Activated naive CD4-positive, alpha-beta T cell (primary cell): Measurements from ENCODE around the gene GJE1.
"Not testable (repeated sequence)": the region's sequence is repeated elsewhere in the genome, so short reads cannot be mapped to it uniquely, and the experiment has no call there.

ENCODE experiments used
- DNase-seq, 4 experiments: peaks; one replicate each; lab custom pipeline; 2025; lab: John Stamatoyannopoulos, UW

Gene GJE1, protein sequence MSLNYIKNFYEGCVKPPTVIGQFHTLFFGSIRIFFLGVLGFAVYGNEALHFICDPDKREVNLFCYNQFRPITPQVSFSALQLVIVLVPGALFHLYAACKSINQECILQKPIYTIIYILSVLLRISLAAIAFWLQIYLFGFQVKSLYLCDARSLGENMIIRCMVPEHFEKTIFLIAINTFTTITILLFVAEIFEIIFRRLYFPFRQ

GRCh38 chr6:142132625-142133024, at the start of gene GJE1:
GJE1 (plus strand) TSS chr6:142132925; CDS start chr6:142133159, 234 bp downstream.
- DNase-seq, result no peak

DNA sequence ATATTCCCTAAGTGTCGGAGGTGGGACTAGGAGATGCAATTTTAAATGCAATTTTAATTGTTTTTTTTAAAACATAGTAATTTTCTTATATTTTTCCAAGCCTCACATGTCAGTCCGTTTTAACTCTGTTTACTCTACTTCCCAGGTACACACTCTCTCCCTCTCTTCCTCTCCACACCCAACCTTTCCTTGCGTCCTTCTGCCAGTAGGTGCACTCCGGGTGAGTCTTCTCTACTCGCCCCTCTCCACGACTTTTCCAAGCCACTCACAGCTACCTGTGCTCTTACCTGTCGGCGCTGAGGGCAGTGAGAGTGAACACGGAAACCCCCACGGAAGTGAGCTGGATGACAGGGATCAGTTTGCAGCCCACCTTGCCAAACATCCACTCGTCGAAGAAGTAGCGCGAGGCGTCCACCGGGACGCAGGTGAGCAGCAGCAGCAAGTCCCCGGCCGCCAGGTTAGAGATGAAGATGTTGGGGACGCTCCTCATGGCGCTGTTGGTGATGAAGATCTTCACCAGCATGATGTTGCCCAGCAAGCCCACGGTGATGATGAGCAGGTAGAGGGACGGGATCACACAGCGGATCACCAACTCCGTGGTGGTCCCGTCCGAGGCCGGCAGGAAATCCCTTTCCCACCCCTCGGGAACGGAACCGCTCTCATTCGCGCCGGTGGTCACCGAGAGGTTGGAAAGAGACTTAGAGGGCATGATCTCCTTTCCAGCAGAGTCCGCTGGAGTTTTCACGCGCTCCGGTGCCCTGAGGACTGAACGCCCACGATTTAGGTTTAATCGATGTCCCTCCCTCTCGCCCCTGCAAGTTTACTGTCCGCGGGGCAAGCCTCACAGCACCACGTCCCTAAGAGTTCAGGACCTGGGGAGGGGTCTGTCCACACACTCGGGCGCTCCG, 44.5 kb upstream of the GJE1 start:
- no peak for DNase-seq

GRCh38 chr6:142088858-142089216, 43.9 kb upstream of the GJE1 start:
- DNase-seq, result no peak

GRCh38 chr6:142104820-142105219, 27.9 kb upstream of the GJE1 start:
- DNase-seq, result not testable (repeated sequence)

- DNase-seq, result not testable (repeated sequence)
Observed at GRCh38 chr6:142110820-142111219, 21.9 kb upstream of the GJE1 start.

DNA sequence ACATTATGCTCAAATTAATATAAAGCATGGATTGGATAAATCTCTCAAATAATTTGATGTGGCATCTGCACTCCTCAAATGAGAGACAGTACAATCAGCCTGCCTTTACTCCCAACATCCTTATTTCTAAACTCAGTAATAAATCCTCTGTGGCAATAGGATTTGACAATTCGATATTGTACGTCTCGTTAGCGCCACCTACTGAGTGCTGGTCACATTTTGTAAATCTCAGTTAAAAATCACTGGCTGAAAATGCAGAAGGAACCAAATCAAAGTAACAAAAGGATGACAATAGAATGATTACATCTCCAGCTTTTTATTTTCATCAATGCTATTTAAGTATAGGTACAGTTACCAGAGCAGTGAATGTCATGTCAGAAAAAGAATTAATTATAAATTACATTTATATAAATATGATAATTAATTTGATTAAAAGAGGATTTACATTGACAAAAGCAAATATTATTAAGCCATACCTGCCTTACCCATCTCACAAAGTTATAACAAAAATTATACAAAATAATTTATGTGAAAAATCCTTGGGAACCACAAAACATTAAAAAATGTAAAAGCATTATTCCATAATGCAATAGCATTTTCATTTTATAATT, 20.2 kb upstream of the GJE1 start:
- peak; percentile 4 to 51 (median 42) for DNase-seq

- no peak for DNase-seq
Observed at GRCh38 chr6:142117366-142117765, 15.4 kb upstream of the GJE1 start.

DNA sequence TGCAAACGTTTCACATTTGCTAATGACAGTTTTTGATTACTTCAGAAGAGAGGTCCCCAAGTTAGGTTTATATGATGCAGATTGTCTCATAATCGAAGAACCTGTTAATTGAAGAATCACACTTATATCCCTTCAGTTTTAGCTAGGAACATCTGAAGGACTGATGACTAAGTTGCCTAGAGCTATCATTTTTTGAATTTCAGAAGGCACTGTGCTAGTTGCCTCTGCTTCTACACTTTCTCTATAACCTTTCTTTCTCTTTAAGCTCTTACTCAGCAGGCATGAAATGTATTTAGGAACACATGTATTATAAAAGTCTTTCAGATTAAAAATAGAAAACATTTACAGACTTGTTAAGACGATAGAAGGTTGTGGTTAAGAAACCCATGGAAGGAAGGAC, 14.4 kb upstream of the GJE1 start:
- DNase-seq, result no peak

DNA sequence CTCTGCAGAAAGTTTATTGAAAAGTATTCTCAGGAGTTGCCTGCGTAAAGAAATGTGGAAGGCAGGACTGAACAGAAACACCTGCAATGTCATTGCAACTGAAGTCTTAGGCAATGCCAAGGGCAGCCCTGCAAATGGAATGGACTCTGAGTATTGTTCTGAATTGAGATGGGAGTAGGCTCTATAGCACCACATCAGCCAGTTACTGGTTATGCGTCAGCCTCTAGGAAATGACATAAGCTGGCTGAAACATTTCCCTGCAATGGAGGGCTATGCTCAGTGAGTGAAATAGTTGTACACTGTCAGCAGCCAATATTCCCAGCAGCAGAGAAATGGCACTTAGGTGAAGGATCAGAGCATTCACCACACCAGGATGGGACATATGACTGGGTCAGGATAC, 13.8 kb upstream of the GJE1 start:
- DNase-seq, result no peak

DNA sequence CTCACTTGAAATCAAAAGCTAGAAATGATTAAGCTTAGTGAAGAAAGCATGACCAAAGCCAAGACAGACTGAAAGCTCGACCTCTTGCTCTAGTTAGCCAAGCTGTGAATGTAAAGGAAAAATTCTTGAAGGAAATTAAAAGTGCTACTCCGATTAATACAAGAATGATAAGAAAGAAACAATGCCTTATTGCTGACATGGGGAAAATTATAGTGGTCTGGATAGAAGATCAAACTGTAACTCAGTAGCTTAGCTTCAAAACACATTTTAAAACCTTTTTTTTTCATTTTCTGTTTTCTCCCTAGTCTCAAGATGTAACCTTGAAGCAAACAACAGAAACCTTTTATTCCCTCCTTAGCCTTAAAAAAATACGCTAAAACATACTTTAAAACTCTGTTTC, 11.4 kb upstream of the GJE1 start:
- DNase-seq, result no peak

DNA sequence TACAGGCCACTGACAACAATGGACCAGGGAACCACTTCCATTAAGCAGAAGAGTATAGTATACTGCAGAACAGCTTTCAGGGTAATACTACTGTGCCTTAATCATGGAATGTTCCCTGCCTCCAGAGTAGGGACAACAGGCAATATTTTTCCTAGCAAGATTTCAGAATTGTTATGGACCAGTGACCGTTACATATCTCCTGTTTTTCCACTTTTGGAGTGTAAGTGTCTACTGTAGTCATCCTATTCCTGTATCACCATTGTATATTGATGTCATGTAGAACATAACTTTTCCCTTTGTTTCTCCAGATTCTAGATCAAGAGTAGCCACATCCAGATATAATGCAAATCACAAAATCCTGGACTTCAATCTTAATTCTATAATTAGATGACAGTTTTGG, 1.9 kb upstream of the GJE1 start:
- no peak for DNase-seq

DNA sequence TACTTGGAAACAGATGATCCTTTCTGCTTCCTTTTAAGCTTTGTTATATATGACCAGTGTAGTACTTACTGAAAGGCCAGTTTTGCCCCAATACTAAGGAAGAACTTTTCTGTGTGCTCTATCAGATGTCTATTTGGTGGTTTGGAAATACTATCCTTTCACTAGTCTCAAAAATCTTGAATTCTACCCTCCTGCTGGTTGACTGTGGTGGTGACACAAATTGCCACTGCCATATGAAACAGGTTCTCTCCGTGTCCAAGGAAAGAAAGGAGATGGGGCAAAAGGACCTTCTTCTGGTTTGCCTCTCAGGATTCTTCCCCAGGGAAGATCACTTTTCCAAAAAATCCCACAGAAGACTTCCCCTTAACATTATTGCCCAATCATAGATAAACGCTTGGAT, 6.2 kb downstream of the GJE1 start:
- DNase-seq, result no peak

DNA sequence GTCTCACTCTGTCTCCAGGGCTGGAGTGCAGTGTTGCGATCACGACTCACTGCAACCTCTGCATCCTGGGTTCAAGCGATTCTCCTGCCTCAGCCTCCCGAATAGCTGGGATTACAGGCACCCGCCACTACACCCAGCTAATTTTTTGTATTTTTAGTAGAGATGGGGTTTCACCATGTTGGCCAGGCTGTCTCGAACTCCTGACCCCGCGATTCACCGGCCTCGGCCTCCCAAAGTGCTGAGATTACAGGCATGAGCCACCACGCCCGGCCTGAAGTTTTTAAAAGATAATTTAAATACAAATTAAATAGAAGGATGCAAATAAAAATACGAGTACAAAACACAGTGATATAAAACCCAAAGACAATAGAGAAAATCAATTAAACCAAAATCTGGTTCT, 8.8 kb downstream of the GJE1 start:
- not testable (repeated sequence) for DNase-seq

DNA sequence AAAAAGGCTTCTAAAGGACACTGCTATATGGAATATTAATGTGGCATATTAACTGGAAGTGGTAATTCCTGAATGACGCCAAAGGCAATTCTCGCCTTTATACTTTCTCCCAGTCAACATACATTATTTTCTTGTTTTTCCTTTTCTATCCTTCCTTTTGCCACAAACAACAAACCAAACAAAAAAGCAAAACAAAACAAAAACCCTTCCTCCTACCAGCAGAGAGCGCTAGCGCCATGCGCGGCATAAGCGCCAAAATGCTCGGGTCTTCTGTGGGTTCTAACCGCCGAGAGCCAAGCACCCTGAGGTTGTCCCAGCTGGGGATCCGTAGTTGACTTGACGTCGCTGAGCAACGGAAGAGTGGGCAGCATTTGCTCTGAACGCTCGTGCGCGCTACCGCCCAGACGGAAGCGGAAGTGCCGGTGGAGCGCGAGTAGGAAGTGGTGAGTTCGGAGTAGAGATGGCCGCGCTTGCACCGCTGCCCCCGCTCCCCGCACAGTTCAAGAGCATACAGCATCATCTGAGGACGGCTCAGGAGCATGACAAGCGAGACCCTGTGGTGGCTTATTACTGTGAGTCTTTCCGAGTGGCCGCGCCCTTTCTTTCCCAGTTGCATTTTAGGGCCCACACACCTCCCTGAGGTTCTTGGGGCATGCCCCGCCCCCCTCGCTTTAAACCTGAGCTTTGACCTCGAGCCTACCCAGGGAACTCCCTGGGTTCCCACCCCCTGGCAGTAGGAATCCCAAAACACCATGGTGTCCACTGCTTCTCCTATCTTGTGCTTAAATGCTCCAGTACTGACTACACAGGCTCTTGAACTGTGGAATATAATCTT, 14.3 kb downstream of the GJE1 start, which contains the start of the genes NMBR and VTA1:
Gene NMBR (minus strand): TSS at position 295 of the 835 bp plus-strand sequence. CDS start 58,464 bp downstream, outside the sequence.
Gene VTA1 (plus strand): TSS at position 436 of the 835 bp plus-strand sequence. CDS start 25 bp downstream, at position 461.
- DNase-seq, result peak; percentile 75 to 89 (median 82)

DNA sequence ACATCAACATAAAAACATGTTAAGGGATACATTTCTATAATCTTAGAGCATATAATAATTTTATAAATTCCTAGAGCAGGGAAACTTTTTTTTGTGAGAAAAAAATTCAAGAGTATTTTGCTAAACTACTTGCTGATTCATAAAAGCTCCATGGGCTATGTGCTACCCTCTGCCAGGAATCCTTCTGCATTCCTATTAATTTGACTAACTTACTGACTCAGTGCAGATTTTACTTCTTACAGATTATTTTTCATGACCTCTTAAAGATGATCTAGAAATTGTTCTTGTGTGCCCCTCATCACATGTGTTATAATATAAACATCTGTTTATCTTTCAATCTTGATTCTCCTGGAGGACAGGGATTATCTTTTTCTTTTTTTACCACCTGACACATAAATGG, 20.0 kb downstream of the GJE1 start:
- no peak for DNase-seq

DNA sequence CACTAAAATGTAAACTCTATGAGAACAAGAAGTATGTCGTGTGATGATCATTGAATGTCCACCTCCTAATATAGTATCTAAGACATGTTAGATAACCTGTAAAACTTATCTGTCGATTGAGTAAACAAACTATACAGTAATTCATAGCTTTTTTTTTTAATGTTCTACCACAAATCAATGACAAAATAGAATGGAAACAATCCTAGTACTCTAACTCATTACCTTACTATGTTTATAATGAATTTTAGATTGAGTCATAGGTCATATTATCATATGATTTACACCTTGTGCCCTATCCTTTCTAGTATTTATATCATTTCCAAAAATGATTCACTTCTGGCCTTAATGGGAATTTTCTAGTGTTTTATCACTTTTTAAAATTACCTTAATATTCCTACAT, 20.5 kb downstream of the GJE1 start:
- no peak for DNase-seq

- DNase-seq, result no peak
Observed at GRCh38 chr6:142154336-142154735, 21.6 kb downstream of the GJE1 start.

GRCh38 chr6:142155091-142155490, 22.4 kb downstream of the GJE1 start:
- DNase-seq, result no peak

DNA sequence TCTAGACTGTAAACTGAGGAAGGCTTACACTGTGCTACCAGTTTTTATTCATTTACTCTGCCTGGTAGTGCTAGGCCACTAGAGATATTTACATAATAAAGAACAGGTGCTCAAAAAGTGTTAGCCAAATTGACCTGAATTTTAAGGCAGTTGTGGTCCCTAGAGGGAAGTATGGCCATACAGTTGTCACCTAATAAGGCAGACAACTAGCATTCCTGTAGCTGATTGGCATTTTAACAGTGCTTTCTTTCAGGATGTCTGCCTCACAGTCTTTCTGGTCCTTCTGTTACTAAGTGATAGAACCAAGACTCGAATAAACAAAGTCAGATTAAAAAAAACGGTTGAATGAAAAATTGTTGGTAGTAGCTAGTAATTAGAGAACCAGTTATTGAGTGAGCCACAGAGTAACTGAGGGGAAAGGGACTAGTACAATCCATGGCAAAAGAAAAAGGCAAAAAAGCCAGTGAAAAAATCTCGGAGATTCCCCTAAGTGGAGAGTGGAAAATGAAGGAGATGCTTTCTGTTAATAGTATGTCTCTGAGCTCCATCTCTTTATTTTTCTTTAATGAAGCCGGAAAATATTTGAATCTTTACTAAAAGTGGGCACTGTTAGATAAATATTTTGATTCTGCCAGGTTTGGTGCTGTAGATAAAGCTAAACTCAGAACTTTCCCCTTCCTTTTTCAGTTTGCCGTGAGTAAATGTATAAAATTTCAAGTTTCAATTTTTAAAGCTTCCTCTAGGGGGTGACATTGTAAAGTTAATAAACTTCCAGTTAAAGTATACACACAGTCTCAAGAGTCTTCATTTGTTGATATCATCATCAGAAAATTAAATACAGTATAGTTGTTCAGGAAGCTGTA, 23.4 kb downstream of the GJE1 start:
- no peak for DNase-seq

GRCh38 chr6:142156758-142157068, 24.0 kb downstream of the GJE1 start:
- DNase-seq, result not testable (repeated sequence)

DNA sequence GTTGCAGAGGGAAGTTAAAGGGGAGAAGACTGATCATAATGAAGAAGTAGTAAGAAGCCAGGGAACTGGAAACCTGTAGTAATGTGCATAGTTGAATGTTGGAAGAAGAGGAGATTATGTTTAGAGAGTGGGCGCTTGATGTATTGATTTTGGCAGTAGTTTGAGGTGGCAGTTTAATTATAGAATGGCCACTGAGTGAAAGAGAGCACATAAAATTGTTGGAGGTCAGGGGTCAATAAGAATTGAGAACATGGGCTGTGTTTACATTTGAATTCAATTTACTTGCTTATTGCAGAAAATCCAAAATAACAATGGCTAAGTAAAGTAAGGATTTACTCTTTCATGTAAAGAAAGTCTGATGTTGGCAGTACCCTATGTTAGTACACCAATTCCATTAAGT, 30.1 kb downstream of the GJE1 start:
- no peak for DNase-seq
